ENCODE results near the gene DNAJC22.

The DNAJC22 gene

GRCh38 chr12:49397000-49397399 lies 50.3 kb downstream of the DNAJC22 start:
- H3K36me3 ChIP-seq (ENCODE audit: insufficient read depth, low read length): no peaks in the 10 kb centered on the region
- no peak overlapping the region for H3K9ac ChIP-seq (ENCODE audit: low read depth, low read length)
- no peak overlapping the region for H3K4me3 ChIP-seq (ENCODE audit: low read length)
- WGBS: 94% methylated on average over 1 of the region's 1 CpG
- no peak overlapping the region for H3K27ac ChIP-seq (ENCODE audit: low read depth, low read length)
- no peaks in the 10 kb centered on the region for H3K9me3 ChIP-seq (ENCODE audit: insufficient read depth, low read depth, low read length)
- no peaks in the 10 kb centered on the region for H3K27me3 ChIP-seq (ENCODE audit: insufficient read depth, low read length)
- H3K4me1 ChIP-seq (ENCODE audit: insufficient read depth, low read length): peaks cover 18% of the 10 kb centered on the region

- Histone ChIP-seq H3K27ac (ENCODE audit: low read depth, low read length) (no peak overlapping the region), H3K27me3 (ENCODE audit: insufficient read depth, low read length) (no peaks in the 10 kb centered on the region), H3K9me3 (ENCODE audit: insufficient read depth, low read depth, low read length) (no peaks in the 10 kb centered on the region), H3K9ac (ENCODE audit: low read depth, low read length) (no peak overlapping the region), H3K4me1 (ENCODE audit: insufficient read depth, low read length) (peaks cover 18% of the 10 kb centered on the region), H3K4me3 (ENCODE audit: low read length) (no peak overlapping the region), H3K36me3 (ENCODE audit: insufficient read depth, low read length) (no peaks in the 10 kb centered on the region)
- 92% methylated on average over 1 of the region's 1 CpG for WGBS
These were observed 53.6 kb downstream of the DNAJC22 start for GRCh38 chr12:49400304-49400703.

Measured in HUES64 (cell line).